ENCODE data around the gene PDXK. TPM values are rescaled to one million over a fixed set of nuclear protein-coding genes. Genes with fewer than 3 reads are reported as not detected.

PDXK gene
- total and polyA plus RNA-seq, 2 of the 8 experiments (the other 6 are each of a cell fraction or from before 2014, with no cell fraction given): 78.0 to 112 TPM

DNA sequence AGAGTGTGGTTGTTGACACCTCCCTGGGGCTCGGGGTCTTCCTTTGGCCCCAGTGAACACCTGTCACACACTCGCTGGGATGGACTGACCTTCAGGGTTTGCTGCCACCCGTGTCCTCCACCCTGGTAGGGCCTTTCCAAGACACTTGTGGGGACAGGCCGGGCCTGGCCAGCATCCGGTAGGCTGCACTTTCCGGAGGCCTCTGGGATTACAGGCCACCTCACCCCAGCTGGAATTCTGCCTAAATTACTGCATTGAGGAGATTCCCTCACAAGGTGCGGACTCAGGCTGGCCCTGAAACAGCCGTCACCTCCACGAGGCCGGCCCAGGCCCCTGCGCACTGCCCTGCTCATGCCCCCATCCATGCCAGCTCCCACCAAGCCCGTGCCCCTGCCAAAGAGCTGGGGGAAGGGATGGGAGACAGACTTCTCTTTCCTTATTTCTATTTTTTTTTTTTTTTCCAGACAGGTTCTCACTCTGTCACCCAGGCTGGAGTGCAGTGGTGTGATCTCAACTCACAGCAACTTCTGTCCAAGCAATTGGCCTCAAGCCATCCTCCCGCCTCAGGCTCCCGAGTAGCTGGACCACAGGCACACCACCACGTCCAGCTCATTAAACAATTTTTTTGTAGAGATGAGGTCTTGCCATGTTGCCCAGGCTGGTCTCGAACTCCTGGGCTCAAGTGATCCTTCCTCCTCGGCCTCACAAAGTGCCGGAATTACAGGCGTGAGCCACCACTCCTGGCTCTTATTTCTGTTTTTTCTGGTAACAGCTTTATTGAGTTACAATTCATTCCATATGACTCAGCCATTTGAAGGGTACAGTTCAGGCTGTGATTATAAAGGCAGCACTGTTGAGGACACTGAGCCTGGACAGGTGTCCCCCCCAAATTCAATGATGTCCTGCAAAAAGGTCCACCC is 45.9 kb downstream of the PDXK start:
- no peak overlapping the region for H3K27ac ChIP-seq (ENCODE audit: low read depth, low read length)
- no peak for FAIRE-seq

More for the DNA sequence above, 45.9 kb downstream of the PDXK start:
- Histone ChIP-seq H4K91ac (replicated peaks; ENCODE audit: insufficient read length, low read length) (no peak overlapping the region), H3K56ac (replicated peaks; ENCODE audit: insufficient read length, low read depth, low read length) (no peak overlapping the region), H2BK15ac (ENCODE audit: low read length) (no peak overlapping the region), H3K4me1 (replicated peaks in 1 of 4; ENCODE audit: control insufficient read depth in 3 of 4, insufficient read depth in 4 of 4, low read length in 3 of 4) (peaks cover 0 to 16% (median 9%) of the 10 kb centered on the region in 4 experiments; a peak in 6 of 7 replicates), H3K36me3 (ENCODE audit: control insufficient read depth in 2 of 4, insufficient read depth in 4 of 4, low read length in 3 of 4) (no peaks in the 10 kb centered on the region; a peak in 1 of 8 replicates), H2BK120ac (replicated peaks; ENCODE audit: low read depth, low read length) (no peak overlapping the region), H4K20me1 (replicated peaks in 1 of 2; ENCODE audit: control insufficient read depth in 1 of 2, insufficient read depth in 2 of 2, low read length in 2 of 2) (peaks cover 0 to 6% of the 10 kb centered on the region in 2 experiments), H3K23ac (ENCODE audit: insufficient read length) (no peak overlapping the region), H4K5ac (ENCODE audit: insufficient read length, low read depth, low read length) (no peak overlapping the region), H3K18ac (ENCODE audit: extremely low read depth, low read length) (no peak overlapping the region), H3K4ac (replicated peaks; ENCODE audit: insufficient read length, low read depth, low read length) (no peak overlapping the region), H2AFZ (ENCODE audit: low read length) (no peak overlapping the region), H2BK20ac (ENCODE audit: low read length) (no peak overlapping the region), H3K14ac (ENCODE audit: insufficient read length) (no peak overlapping the region), H3K27me3 (replicated peaks in 1 of 4; ENCODE audit: control insufficient read depth in 3 of 4, extremely low read depth in 1 of 4, insufficient read depth in 3 of 4, low read length in 3 of 4) (no peaks in the 10 kb centered on the region), H2BK12ac (ENCODE audit: low read depth, low read length) (no peak overlapping the region), H3K79me2 (ENCODE audit: control insufficient read depth in 1 of 2, insufficient read depth in 2 of 2, low read length in 2 of 2) (no peaks in the 10 kb centered on the region), H3K9me3 (ENCODE audit: insufficient read depth in 2 of 2, low read depth in 1 of 2, low read length in 1 of 2) (no peaks in the 10 kb centered on the region), H3K4me2 (ENCODE audit: insufficient read depth in 1 of 2, low read depth in 2 of 2, low read length in 2 of 2) (no peak overlapping the region), H2AK5ac (ENCODE audit: low read depth, low read length) (no peak overlapping the region), H3K9ac (replicated peaks in 1 of 4; ENCODE audit: extremely low read depth in 1 of 4, low read depth in 3 of 4, low read length in 3 of 4) (no peak overlapping the region), H4K8ac (ENCODE audit: extremely low read depth, insufficient read depth, low read length) (no peak overlapping the region), H3K4me3 (ENCODE audit: extremely low read depth in 1 of 4, insufficient read depth in 2 of 4, low read depth in 3 of 4, low read length in 4 of 4) (no peak overlapping the region), H3K23me2 (ENCODE audit: low read depth, low read length) (no peaks in the 10 kb centered on the region), H3K79me1 (ENCODE audit: low read depth, low read length) (no peaks in the 10 kb centered on the region), H2BK5ac (ENCODE audit: low read depth, low read length) (no peak overlapping the region)
- DNase-seq (ENCODE audit: low read depth in 1 of 2, low spot score in 2 of 2): no peak
- ChIA-PET CTCF (ENCODE audit: partially characterized antibody) (interaction anchor here (0.8 kb wide), 1 partner anchor 17 kb away, joined by 3 read pairs; no protein-coding TSS in a partner anchor), POLR2A (ENCODE audit: partially characterized antibody) (interaction anchor here (1.1 to 1.2 kb wide), 2 partner anchors 13 to 16 kb away, joined by 3 to 5 read pairs; no protein-coding TSS in a partner anchor)
- TF ChIP-seq TBP (IDR thresholded peaks at IDR 0.05; ENCODE audit: low read depth, low read length) (no peak), HDAC2 (IDR thresholded peaks at IDR 0.05; ENCODE audit: borderline replicate concordance in 1 of 2, low read depth in 2 of 2, low read length in 2 of 2) (no peak), POLR2A (IDR thresholded peaks at IDR 0.05; ENCODE audit: control extremely low read depth in 1 of 2, low read depth in 2 of 2, low read length in 2 of 2) (no peak; a peak in 1 of 3 replicates), TAF7 (optimal IDR thresholded peaks at IDR 0.05; ENCODE audit: borderline replicate concordance, low read depth, low read length) (no peak), SIN3A (conservative IDR thresholded peaks at IDR 0.05 in 1 of 2, IDR thresholded peaks at IDR 0.05 in 1 of 2; ENCODE audit: low read depth in 1 of 2, low read length in 2 of 2) (no peak), POLR2AphosphoS5 (IDR thresholded peaks at IDR 0.05; ENCODE audit: low read depth, low read length) (no peak), ATF3 (IDR thresholded peaks at IDR 0.05; ENCODE audit: insufficient read depth, low read depth, low read length) (no peak)
- WGBS, 2 experiments (ENCODE audit: extremely low coverage in 1 of 2, insufficient coverage in 1 of 2, insufficient read length in 1 of 2, insufficient replicate concordance in 2 of 2, low coverage in 1 of 2, low lambda C conversion rate in 2 of 2, missing lambda C conversion rate in 1 of 2): 90% methylated on average over 18 of the region's 19 CpGs; no CpG with 5 or more reads in 1 of the 2 experiments

Data from H1 (cell line).